ENCODE data around the gene PANK2.

The PANK2 gene

DNA sequence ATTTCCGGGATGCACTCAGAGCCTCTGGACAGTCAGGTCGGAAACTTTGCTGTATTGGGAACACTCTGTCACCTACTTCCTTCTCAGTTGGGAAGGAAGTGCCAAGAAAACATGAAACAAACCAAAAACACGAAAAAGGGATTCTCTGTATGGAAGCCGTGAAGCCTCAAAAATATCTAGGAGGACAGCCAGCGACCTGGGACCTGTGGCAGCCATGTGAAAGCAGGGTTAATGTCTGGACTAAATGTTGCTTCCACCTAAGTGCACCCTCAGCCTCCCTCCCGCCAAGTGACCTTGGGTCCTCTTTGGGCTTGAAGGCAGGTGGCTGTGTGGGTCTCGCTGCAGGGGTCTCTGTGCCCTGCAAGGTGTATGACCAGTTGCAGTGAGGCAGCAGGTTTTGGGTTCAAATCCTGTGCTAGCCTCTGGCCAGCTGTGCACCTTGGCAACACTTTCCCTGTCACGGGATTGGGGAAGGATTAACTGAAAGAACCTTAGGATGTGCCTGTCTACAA, 41.7 kb upstream of the PANK2 start:
- peak overlapping the region; percentile 72 for H3K4me3 ChIP-seq (ENCODE audit: low read depth, low read length)
- TF ChIP-seq, protein P1, sequence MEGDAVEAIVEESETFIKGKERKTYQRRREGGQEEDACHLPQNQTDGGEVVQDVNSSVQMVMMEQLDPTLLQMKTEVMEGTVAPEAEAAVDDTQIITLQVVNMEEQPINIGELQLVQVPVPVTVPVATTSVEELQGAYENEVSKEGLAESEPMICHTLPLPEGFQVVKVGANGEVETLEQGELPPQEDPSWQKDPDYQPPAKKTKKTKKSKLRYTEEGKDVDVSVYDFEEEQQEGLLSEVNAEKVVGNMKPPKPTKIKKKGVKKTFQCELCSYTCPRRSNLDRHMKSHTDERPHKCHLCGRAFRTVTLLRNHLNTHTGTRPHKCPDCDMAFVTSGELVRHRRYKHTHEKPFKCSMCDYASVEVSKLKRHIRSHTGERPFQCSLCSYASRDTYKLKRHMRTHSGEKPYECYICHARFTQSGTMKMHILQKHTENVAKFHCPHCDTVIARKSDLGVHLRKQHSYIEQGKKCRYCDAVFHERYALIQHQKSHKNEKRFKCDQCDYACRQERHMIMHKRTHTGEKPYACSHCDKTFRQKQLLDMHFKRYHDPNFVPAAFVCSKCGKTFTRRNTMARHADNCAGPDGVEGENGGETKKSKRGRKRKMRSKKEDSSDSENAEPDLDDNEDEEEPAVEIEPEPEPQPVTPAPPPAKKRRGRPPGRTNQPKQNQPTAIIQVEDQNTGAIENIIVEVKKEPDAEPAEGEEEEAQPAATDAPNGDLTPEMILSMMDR (IDR thresholded peaks at IDR 0.05; ENCODE audit: borderline replicate concordance, insufficient read depth, low read depth, low read length), result no peak

DNA sequence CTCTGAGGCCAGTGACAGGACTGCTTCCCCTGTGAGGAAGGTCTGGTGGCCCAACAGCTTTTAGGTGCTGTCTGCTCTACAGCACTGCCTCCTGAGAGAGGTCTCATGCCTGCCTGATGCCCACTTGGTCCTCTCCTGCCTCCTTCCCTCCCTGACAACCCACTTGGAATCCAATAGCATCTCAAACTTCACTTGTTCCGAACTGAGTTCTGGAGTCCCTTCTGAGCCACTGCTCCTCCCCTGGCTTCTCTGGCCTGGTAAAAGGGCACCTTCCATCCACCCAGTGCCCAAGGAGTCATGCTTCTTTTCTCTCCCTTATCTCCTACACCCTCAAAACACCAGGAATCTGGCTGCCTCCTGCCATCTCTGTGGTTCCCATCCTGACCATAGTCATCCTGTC, 40.6 kb upstream of the PANK2 start:
- no peak overlapping the region for H3K4me3 ChIP-seq (ENCODE audit: low read depth, low read length)
- TF ChIP-seq, protein P1 (IDR thresholded peaks at IDR 0.05; ENCODE audit: borderline replicate concordance, insufficient read depth, low read depth, low read length), result no peak

DNA sequence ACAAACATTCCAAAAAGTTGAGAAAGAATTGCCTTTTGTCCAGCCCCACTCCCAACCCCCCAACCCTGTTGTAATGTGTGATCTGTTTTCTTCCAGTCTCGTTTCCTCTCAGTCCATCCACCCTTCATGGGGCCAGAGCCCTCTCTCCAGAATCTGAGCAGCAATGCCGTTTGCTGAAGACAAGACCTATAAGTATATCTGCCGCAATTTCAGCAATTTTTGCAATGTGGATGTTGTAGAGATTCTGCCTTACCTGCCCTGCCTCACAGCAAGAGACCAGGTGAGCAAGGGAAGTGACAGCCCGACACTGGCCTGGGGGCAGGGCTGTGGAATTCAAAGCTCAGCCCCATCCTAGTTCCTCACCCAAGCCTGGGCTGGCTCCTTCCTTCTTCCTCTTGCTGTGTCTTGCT, 34.7 kb upstream of the PANK2 start:
- H3K4me3 ChIP-seq (ENCODE audit: low read depth, low read length), result no peak overlapping the region
- TF ChIP-seq, protein P1 (IDR thresholded peaks at IDR 0.05; ENCODE audit: borderline replicate concordance, insufficient read depth, low read depth, low read length), result no peak

DNA sequence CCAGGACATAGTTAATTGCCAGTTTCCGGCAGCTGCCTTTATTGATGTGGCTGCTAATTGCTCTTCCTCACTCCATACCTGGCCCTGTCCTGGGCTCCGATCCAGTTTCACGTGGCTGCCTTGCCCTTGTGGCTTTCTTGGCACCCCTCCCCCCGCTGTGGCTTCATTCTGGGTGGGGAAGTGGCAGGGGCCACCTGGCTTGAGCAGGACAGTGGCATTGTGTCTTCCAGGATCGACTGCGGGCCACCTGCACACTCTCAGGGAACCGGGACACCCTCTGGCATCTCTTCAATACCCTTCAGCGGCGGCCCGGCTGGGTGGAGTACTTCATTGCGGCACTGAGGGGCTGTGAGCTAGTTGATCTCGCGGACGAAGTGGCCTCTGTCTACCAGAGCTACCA, 31.8 kb upstream of the PANK2 start:
- TF ChIP-seq, protein P1 (IDR thresholded peaks at IDR 0.05; ENCODE audit: borderline replicate concordance, insufficient read depth, low read depth, low read length), result no peak
- H3K4me3 ChIP-seq (ENCODE audit: low read depth, low read length), result no peak overlapping the region

DNA sequence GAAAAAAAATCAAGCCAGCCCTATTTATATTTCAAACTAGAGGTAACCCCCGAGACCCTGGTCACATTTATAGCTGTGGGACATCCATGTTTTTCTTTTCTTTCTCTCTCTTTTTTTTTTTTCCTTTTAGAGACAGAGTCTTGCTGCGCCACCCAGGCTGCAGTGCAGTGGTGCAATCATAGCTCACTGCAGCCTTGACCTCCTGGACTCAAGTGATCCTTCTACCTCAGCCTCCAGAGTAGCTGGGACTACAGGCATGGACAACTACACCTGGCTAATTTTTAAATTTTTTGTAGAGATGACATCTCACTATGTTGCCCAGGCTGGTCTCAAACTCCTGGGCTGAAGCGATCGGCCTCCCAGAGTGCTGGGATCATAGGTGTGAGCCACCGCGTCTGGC, 30.5 kb upstream of the PANK2 start:
- TF ChIP-seq, protein P1 (IDR thresholded peaks at IDR 0.05; ENCODE audit: borderline replicate concordance, insufficient read depth, low read depth, low read length), result no peak
- no peak overlapping the region for H3K4me3 ChIP-seq (ENCODE audit: low read depth, low read length)

DNA sequence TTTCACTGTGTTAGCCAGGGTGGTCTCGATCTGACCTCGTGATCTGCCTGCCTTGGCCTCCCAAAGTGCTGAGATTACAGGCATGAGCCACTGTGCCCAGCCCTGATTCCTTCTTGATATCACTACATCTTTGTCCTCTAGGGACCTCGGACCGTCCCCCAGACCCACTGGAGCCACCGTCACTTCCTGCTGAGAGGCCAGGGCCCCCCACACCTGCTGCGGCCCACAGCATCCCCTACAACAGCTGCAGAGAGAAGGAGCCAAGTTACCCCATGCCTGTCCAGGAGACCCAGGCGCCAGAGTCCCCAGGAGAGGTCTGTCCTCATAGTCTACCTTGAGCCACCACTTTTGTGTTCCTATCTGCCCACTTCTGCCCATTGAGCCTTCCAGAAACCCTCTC, 28.0 kb upstream of the PANK2 start:
- H3K4me3 ChIP-seq (ENCODE audit: low read depth, low read length), result no peak overlapping the region
- TF ChIP-seq, protein P1 (IDR thresholded peaks at IDR 0.05; ENCODE audit: borderline replicate concordance, insufficient read depth, low read depth, low read length), result no peak

DNA sequence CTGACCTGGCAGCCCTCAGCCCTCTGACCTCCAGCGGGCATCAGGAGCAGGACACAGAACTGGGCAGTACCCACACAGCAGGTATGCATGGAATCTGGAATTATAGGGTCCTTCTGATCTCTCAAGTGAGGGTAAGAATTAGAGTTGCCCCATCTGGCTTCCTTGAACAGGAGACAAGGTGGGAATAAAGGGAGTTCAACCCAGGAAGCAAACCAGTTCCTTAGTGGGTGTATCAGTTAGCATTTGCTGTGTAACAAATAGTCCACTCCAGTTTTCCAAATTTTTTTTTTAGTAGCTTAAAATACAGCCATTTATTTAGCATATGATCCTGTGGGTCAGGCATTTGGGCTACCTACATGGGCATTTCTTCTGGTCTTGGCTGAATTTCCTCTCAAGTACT, 26.9 kb upstream of the PANK2 start:
- TF ChIP-seq, protein P1 (IDR thresholded peaks at IDR 0.05; ENCODE audit: borderline replicate concordance, insufficient read depth, low read depth, low read length), result no peak
- H3K4me3 ChIP-seq (ENCODE audit: low read depth, low read length), result no peak overlapping the region
